GM21723 (cell line): Measurements from ENCODE around the gene SEMA3B.
"Not testable (repeated sequence)": the region's sequence is repeated elsewhere in the genome, so short reads cannot be mapped to it uniquely, and the experiment has no call there.

Source experiments
- ATAC-seq: cut with Tn5 transposase; IDR thresholded peaks from one replicate; pipeline ENCODE4 v1.9.1; 2021; ENCODE audit warnings: mild to moderate bottlenecking, moderate library complexity; ENCODE audit not compliant: unreplicated experiment

The SEMA3B gene

DNA sequence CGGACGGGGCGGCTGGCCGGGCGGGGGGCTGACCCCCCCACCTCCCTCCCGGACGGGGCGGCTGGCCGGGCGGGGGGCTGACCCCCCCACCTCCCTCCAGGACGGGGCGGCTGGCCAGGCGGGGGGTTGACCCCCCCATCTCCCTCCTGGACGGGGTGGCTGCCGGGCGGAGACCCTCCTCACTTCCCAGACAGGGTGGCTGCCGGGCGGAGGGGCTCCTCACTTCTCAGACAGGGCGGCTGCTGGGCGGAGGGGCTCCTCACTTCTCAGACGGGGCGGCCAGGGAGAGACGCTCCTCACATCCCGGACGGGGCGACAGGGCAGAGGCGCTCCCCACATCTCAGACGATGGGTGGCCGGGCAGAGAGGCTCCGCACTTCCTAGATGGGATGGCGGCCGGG, 43.1 kb downstream of the SEMA3B start:
- ATAC-seq = not testable (repeated sequence)

DNA sequence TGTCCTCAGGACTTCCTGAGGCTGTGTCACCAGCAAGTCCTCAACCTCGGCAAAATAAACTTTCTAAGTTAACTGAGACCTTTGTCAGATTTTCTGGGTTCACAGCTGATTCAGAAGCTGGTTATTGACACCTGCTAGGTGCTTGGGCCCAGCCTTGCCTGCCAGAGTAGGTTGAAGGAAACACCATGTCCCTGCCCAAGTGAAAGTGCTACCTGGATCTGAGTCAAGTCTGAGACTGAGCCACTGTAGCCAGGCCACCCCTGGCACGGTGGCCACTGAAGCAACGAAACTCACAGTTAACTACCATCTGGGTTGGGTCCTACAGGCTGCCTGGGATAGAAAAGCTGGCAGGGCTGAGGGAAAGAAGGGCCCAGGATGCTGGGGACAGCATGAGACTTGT, 45.4 kb downstream of the SEMA3B start:
- no peak for ATAC-seq

DNA sequence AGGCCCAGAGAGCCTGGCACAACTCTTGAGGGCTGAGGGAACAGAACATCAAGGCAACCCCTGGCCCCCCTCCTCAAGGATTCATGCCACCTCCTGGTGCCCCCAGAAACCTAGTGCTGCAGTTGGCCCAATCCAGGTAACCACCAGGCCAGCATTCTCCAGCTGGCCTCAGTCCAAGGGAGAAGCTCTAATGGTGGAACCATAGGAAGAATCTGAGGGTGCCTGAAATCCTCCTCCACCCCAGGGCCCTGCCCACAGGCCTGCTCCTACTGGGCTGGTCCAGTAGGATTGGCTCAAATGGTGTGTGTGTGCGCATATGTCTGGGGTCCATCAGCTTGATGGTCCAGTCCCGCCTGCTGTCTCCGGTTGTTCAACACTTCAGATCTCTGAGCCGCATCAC, 45.9 kb downstream of the SEMA3B start:
- ATAC-seq = no peak

DNA sequence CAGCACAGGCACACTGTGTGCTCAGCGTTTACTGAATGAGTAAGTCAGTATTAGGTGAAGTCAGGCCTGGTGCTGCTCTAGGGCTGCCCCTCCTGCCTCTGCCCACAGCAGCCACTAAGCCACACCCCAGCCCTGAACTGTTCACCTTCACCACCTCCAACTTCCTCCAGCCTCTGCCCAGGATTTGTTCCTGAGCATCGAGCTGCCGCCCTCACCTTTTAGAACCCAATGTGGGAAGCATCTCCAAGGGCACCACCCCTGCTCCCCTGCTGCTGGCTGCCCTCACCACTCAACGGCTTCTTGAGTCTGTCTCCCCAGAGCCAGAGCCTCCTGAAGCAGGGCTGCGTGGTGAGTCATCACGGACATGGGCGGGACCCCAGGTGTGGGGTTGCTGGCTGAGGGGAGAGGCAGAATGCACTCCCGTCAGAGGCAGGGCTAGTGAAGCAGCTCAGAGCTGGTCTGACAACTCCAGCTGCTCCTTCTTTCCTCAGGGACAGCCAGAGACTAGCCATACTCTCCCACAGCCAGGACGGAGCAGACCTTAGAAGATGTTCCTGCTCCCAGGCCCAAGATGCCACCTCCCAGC, 47.8 kb downstream of the SEMA3B start:
- no peak for ATAC-seq

DNA sequence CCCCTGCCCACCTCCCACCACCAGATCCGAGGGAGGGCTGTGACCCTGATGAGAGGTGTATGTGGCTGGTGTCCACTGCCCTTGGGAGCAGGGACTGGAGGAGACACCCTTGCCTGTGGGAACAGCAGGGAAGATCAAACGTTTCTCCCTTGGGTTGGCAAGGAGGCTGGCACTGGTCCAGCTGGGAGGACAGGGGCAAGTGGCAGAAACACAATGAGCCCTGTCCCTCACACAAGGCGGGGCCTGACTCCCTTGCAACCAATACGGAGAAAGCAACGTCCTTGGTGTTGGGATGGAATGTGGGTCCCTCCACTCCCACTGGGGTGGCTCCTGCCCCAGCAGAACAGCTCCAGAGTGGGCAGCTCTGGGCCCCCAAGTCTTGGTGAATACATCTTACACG, 48.4 kb downstream of the SEMA3B start:
- no peak for ATAC-seq

- no peak for ATAC-seq
These were observed 49.2 kb downstream of the SEMA3B start for GRCh38 chr3:50318163-50318562.

DNA sequence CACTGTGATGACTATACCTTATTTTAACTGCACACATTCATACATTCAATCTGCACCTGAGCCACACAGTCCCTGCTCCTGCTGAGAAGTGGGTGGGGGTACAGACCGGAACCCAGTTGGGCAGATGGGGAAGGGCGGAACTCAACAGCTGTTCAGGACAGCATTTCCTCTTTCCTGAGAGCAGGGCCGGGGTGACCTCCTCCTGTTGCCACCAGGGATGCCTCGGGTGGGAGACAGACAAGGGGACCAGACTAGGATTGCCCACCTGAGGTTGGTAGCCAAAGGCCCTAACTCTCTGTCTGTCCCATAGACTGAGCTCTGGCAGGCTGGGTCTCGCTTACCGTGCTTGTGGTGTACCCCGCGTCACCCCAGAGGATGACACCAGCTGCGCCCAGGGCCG, 49.7 kb downstream of the SEMA3B start:
- ATAC-seq = no peak

DNA sequence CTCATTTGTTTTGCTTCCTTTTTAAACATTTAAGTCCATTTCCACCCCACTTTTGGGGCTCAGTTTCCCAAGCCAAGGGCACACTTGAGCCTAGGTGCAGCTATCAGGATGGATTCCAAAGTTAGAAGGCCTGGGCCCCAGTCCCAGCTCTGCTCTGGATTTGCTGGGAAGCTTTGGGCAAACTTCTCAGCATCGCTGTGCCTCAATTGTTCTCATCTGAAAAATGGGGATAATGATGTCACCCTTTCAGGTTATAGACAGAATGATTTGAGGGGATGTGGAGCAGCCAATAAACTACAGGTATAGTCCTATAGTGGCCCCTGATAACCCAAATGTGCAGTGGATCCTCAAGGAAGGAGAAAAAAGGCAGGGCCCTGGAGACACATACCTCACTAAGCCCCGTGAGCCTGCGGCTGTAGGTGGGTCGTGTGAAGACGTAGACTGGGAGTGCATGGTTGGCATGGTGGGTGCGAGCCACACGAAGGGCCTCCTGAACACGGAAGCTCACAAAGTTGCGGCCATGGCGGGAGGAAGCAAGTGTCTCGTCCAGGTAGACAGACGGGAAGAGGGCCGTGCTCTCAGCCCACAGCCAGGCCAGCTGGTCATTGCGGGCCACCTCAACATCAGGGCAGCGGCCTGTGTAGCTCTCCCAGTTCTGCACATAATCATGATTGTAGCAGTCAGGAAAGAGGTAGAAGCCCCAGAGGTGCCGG, 50.4 kb downstream of the SEMA3B start:
- no peak for ATAC-seq

DNA sequence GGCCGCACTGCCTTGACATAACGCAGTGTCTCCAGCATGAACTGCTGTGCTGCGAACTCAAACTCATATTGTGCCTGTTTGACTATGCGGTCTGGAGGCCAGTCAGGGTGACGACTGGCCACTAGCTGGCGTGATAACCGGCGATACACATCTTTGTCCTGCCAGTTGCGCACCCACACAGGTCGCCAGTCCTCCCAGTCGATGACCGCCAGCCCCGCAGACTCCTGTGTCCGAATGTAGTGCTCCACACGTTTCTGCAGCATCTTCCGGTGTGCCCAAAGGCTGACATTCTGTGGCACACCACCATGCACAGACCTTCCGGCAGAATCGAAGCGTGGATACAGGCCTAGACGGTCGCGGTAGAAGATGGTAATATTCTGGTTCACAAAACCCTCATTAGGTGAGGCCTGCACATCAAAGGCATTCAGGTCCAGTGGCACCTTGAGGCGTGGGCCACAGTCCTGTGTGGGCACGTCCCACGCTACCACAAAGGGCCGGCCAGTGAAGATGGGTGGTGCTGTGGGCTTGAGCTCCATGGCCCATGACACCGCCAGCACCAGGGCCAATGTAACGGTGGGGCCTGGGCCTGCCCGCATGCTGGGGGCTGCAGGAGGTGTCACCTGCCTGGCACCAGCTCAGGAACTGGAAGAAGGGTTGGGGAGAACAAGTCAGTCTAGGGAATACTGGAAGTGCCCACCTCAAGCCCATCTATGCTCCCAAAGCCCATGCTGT, 51.1 kb downstream of the SEMA3B start:
- no peak for ATAC-seq

- peak; percentile 50 for ATAC-seq
These were observed 51.9 kb downstream of the SEMA3B start for GRCh38 chr3:50320853-50321335.

DNA sequence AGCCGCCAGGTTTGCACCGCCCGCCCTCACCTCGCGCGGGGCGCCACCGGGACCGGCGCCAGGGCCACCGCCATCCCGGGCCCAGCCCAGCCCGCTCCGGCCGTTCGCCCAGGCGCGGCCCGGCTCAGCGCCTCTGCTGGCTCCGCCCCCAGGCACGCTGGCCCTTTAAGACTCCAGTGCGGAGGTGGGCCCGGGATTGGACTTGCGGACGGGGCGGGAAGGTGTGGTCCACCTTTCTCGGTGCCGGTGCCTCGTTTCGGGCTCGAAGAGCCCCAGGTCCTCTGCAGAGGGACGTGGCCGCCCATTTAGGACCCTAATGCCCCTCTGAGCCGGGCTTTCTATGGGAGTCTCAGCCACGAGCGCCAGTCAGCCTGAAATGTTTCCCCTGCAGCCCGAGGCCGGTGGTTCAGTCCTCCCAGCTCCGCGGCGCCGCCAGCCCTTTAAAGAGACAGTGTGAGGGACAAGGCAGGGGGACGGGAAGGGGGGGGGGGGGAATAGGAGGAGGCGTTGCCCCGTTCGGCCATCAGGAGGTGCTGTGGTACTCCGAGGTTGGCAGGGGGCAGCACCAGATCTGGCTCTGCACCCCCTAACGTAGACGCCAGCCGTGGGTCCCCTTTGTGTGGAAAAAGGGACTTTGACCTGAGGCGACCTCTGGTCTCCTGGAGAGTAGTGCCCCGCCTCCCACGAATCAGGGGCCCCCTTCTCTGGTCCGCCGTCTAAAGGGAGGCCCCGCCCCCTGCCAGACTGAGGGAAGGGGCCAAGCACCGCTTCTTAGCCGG, 52.6 kb downstream of the SEMA3B start:
- ATAC-seq = peak; percentile 82

DNA sequence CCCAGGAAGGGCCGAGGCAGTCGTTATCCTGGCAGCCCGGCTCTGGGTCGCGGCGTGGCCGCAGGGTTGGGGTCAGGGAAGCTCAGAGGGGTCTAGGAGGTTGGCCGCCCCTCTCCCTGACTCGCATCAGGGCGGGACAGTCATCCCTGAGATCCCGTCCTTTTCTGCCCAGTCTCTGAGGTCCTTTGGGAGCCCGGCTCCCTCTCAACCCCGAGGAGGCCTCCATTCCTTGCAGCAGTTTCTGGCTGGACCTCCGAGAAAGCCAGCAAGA, 53.1 kb downstream of the SEMA3B start:
- ATAC-seq = no peak

GRCh38 chr3:50322386-50323091, 53.6 kb downstream of the SEMA3B start, which contains the start of gene HYAL2:
TSS of gene HYAL2 (minus strand) at chr3:50322745. CDS start at chr3:50320489, 2,256 bp downstream.
- ATAC-seq = no peak

GRCh38 chr3:50323092-50323600, 54.2 kb downstream of the SEMA3B start:
- ATAC-seq = no peak

DNA sequence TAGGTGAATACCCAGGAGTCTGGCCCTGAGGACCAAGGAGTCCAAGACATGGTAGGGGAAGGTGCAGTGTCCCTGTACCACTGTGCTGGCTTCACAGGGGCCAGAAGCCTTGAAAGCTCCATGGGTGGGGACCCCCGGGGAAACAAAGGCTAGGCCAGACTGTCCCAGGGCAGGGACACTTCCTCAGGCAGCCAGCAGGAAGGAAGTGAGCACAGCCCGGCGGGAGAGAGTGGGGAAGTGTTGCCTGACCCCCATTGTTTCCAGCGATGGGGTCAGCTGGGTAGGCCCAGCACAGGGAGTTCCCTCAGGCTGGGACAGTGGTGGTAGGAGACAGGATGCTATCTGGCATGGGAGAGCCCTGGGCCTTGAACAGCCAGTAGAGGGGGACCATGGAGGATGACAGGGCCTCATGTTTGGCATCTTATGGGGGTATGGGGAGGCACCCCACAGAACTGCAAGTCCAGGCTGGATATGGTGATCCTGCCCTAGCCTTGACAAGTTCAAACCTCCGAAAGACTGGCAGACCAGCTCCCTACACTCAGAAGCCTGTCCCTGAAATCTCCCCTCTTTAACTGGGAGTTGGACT, 54.8 kb downstream of the SEMA3B start:
- ATAC-seq = no peak

- no peak for ATAC-seq
These were observed 55.6 kb downstream of the SEMA3B start for GRCh38 chr3:50324351-50325112.

GRCh38 chr3:50325113-50325480, 56.1 kb downstream of the SEMA3B start:
- no peak for ATAC-seq

DNA sequence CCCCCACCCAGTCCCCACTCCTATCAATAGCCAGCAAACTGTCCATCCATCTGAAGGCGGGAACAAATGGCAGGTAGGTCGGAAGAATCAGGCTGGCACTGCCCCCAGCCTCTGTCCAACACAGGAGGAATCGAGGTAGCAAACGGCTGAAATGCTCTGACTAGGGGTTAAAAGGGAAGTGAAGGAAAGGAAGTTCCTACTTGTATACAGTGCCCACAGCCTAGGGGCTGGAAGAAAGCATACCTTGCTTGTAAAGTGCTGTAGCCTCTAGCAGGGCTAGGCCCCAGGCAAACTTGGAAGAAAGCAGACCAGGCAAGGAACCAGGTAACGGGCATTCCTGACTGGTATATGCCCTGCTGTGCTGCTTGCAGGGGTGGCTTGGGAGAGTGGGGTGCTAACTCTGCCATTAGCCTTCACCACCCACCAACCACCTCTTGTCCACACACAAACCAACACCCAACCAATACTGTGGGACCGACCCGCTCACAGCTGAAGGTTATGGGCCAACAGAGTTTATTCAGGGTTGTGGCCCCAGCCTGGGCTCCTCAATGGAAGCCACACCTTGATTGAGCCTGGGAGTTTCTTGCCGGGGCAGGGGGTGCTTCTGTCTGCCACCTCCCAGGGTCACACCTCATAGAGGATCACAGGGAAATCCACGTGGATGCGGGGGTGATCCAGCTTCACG, 56.7 kb downstream of the SEMA3B start:
- ATAC-seq = no peak

GRCh38 chr3:50326182-50326541, 57.2 kb downstream of the SEMA3B start:
- ATAC-seq = no peak
